Prostate gland (tissue), 2 donors: ENCODE measurements around the gene KRT12. TPM values are rescaled to one million over a fixed set of nuclear protein-coding genes. Genes with fewer than 3 reads are reported as not detected.

Source experiments
- DNase-seq: peaks from one replicate; pipeline ENCODE4 v3.0.0-alpha.2; 2019; ENCODE audit warnings: low spot score
- H3K27ac ChIP-seq, 2 donors: fragments of 200-600 bp; sonication (generic); 2 replicates each; pipeline ENCODE4 v1.5.1; 2017 to 2019
- H3K27me3 ChIP-seq: fragments of 200-600 bp; sonication (generic); replicated peaks from 2 replicates; pipeline ENCODE4 v1.5.1; 2019; ENCODE audit not compliant: insufficient read depth
- H3K36me3 ChIP-seq, 2 donors: fragments of 200-600 bp; sonication (generic); 1 replicate in 1 of 2; 2 replicates in 1 of 2; pipeline versions ENCODE4 v1.5.1 to v1.8.1; 2017 to 2019
- H3K4me1 ChIP-seq: fragments of 200-600 bp; sonication (generic); replicated peaks from 2 replicates; pipeline ENCODE4 v1.5.1; 2019
- H3K4me3 ChIP-seq, 2 donors: fragments of 200-600 bp; sonication (generic); 2 replicates each; pipeline ENCODE4 v1.5.1; 2017 to 2019
- H3K9me3 ChIP-seq: fragments of 200-600 bp; sonication (generic); 2 replicates; pipeline ENCODE4 v1.5.1; 2017
- POLR2A ChIP-seq: fragments of 450-650 bp; IDR thresholded peaks from one replicate; pipeline ENCODE4 v1.6.1; 2016; ENCODE audit warnings: antibody characterized with exemption, mild to moderate bottlenecking
- POLR2AphosphoS5 ChIP-seq: sonication (generic); formaldehyde crosslinking; IDR thresholded peaks from one replicate; pipeline ENCODE4 v1.6.1; 2017; ENCODE audit warnings: antibody characterized with exemption
- WGBS: methylation state at CpG from one replicate; pipeline ENCODE4 v1.1.5; 2018; 5-methylcytosine and 5-hydroxymethylcytosine counted together
- intact Hi-C: fragments of 100-400 bp; cut with DNase I; formaldehyde crosslinking; loops from one replicate; pipeline ENCODE4 v1.14.2; 2022
- total RNA-seq, 2 donors: library from RNA; depleted of rRNA; stranded (reverse); fragments of >200 nt; gene quantifications; one replicate each; pipeline ENCODE4 v1.1.0, GENCODE V29; 2016
- TF ChIP-seq, protein P1 (sequence below), 4 experiments: fragments of 200-600 bp in 2 of 4; fragments of 450-650 bp in 2 of 4; sonication (generic) in 2 of 4; IDR thresholded peaks; 1 replicate in 3 of 4; 2 replicates in 1 of 4; pipeline ENCODE4 v1.5.1; 2016 to 2019; ENCODE audit warnings: antibody characterized with exemption in 4 of 4, mild to moderate bottlenecking in 2 of 4, moderate library complexity in 2 of 4

KRT12 gene
- not detected for total RNA-seq

DNA sequence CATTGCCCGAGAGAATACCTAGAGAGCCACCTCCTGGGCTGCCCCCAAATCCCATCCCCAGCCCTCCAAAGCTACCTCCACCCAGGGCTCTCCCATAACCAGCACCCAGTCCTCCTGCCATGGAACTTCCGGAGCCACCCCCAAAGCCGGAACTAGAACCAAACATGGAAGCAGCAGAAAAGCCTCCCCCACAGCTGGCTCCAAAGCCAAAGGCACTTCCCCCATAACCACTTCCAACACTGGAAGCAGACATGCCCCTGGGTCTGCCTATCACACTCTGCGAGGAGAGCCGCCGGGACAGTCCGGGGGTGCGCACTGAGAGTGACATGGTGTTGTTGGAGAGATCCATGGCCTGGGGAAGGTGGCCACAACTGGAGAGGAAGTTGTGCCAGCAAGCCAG is at the start of gene KRT12:
TSS of gene KRT12 (minus strand) at position 386 of the 400 bp plus-strand sequence. CDS start at position 349, 37 bp downstream.
- DNase-seq = no peak
- Histone ChIP-seq H3K36me3 (no peaks in the 10 kb centered on the region), H3K4me3 (no peak within 1 kb of the TSS), H3K27ac (no peak within 1 kb of the TSS), H3K4me1 (no peaks in the 10 kb centered on the region), H3K27me3 (no peaks in the 10 kb centered on the region), H3K9me3 (no peaks in the 10 kb centered on the region)
- 94% methylated on average over 8 of the region's 8 CpGs for WGBS
- intact Hi-C loops = no loop called here
- TF ChIP-seq, protein P1, sequence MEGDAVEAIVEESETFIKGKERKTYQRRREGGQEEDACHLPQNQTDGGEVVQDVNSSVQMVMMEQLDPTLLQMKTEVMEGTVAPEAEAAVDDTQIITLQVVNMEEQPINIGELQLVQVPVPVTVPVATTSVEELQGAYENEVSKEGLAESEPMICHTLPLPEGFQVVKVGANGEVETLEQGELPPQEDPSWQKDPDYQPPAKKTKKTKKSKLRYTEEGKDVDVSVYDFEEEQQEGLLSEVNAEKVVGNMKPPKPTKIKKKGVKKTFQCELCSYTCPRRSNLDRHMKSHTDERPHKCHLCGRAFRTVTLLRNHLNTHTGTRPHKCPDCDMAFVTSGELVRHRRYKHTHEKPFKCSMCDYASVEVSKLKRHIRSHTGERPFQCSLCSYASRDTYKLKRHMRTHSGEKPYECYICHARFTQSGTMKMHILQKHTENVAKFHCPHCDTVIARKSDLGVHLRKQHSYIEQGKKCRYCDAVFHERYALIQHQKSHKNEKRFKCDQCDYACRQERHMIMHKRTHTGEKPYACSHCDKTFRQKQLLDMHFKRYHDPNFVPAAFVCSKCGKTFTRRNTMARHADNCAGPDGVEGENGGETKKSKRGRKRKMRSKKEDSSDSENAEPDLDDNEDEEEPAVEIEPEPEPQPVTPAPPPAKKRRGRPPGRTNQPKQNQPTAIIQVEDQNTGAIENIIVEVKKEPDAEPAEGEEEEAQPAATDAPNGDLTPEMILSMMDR (IDR thresholded peaks at IDR 0.05) = no peak
- TF ChIP-seq POLR2A (no peak), POLR2AphosphoS5 (no peak)

DNA sequence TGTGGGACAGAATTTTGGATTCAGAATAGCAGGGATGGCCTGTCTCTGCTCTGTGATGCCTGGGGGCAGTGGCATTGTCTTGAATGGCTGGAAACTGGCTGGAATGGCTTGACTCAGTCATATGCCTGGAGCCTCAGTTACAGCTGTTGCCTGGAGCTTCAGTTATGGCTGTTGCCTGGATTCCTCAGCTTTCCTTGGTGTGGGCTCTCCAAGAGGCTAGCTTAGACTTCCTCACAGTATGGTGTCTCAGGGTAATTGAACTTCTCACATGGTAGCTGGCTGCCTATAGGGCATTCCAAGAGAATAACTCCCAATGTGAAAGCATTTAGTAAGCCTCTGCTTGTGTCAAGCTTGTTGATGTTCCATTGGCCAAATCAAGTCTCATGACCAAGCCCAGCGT is 49.3 kb upstream of the KRT12 start:
- TF ChIP-seq POLR2A = no peak
- TF ChIP-seq POLR2AphosphoS5 = no peak
- TF ChIP-seq, protein P1 (IDR thresholded peaks at IDR 0.05) = no peak
- intact Hi-C loops = no loop called here

GRCh38 chr17:40915721-40916256 is 48.8 kb upstream of the KRT12 start:
- no peaks in the 10 kb centered on the region for H3K4me1 ChIP-seq
- 55% methylated on average over 2 of the region's 2 CpGs for WGBS
- no peaks in the 10 kb centered on the region for H3K9me3 ChIP-seq
- intact Hi-C loops = no loop called here
- no peaks in the 10 kb centered on the region for H3K27me3 ChIP-seq
- H3K36me3 ChIP-seq = no peaks in the 10 kb centered on the region
- H3K4me3 ChIP-seq = no peak overlapping the region
- TF ChIP-seq, protein P1 (IDR thresholded peaks at IDR 0.05) = no peak
- no peak overlapping the region for H3K27ac ChIP-seq
- DNase-seq = no peak

More for the DNA sequence above, 49.3 kb upstream of the KRT12 start:
- H3K4me3 ChIP-seq = no peak overlapping the region
- no peaks in the 10 kb centered on the region for H3K36me3 ChIP-seq
- 58% methylated on average over 1 of the region's 1 CpG for WGBS
- no peaks in the 10 kb centered on the region for H3K4me1 ChIP-seq
- H3K9me3 ChIP-seq = no peaks in the 10 kb centered on the region
- no peak overlapping the region for H3K27ac ChIP-seq
- no peak for DNase-seq
- H3K27me3 ChIP-seq = no peaks in the 10 kb centered on the region

DNA sequence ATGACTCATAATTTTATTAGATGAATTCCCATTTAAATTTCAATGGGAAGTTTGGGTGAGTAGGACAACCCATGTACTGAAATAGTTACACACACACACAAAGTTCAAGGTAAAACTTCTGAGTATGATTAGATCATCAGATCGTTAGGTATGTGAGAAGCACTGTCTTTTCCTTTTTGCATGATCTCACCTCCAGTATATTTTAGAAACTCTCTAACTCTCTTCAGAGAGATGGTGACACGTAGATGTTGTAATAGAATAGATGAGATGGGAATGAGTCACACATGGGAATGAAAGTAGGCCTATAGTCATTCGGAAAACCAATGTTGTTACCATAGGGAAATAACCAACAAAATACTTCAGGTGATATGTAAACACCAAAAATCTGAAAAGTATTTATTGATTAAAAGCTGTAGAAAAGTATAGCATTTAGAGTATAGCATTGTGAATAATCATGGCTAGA is 48.2 kb upstream of the KRT12 start:
- H3K4me3 ChIP-seq = no peak overlapping the region
- no peaks in the 10 kb centered on the region for H3K27me3 ChIP-seq
- H3K9me3 ChIP-seq = no peaks in the 10 kb centered on the region
- WGBS = 53% methylated on average over 3 of the region's 3 CpGs
- intact Hi-C loops = no loop called here
- no peaks in the 10 kb centered on the region for H3K4me1 ChIP-seq
- H3K36me3 ChIP-seq = no peaks in the 10 kb centered on the region
- DNase-seq = no peak
- TF ChIP-seq POLR2AphosphoS5 = no peak
- TF ChIP-seq, protein P1 (IDR thresholded peaks at IDR 0.05) = no peak
- TF ChIP-seq POLR2A = no peak
- no peak overlapping the region for H3K27ac ChIP-seq

DNA sequence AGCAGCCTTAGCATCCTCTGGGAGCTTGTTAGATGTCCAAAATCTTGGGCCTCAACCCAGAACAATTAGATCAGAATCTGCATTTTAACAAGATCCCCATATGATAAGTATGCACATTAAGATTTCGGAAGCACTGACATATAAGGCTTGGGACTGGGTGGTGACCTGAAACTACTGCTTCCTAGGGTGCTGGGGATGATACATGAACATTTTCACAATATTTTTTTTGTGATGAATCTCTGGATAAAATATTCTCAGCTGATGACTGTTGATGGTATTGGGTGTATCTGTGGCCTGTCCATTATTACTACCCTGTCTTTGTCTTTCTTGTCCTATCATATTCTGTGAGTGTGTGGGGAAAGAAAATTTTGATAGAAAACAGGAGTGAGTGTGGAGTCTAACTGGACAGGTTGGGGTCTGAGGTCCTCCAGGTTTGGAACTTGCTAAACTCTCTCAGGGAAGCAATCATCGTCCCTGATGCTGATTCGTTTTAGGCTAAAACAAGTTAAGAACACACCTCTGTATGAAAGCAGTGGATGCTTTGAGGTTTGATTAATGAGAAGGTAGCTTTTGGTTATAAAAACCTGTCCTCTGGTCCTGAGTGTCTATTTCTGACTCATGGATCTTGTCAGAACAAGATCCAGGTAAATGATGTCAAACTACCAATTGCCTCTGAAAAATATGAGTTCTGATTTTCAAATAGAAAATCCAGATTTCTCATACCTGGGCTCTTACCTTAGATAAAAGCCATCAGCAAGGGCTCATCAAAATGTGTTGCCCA is 47.2 kb upstream of the KRT12 start:
- H3K27ac ChIP-seq = no peak overlapping the region
- no peak for DNase-seq
- no peaks in the 10 kb centered on the region for H3K36me3 ChIP-seq
- TF ChIP-seq POLR2AphosphoS5 = no peak
- no peak for TF ChIP-seq POLR2A
- TF ChIP-seq, protein P1 (IDR thresholded peaks at IDR 0.05) = no peak
- no peak overlapping the region for H3K4me3 ChIP-seq
- no peaks in the 10 kb centered on the region for H3K27me3 ChIP-seq
- H3K4me1 ChIP-seq = no peaks in the 10 kb centered on the region
- intact Hi-C loops = no loop called here
- H3K9me3 ChIP-seq = no peaks in the 10 kb centered on the region
- WGBS = 77% methylated on average over 3 of the region's 3 CpGs
